Measurements from ENCODE around the gene CMIP.

Gene CMIP

DNA sequence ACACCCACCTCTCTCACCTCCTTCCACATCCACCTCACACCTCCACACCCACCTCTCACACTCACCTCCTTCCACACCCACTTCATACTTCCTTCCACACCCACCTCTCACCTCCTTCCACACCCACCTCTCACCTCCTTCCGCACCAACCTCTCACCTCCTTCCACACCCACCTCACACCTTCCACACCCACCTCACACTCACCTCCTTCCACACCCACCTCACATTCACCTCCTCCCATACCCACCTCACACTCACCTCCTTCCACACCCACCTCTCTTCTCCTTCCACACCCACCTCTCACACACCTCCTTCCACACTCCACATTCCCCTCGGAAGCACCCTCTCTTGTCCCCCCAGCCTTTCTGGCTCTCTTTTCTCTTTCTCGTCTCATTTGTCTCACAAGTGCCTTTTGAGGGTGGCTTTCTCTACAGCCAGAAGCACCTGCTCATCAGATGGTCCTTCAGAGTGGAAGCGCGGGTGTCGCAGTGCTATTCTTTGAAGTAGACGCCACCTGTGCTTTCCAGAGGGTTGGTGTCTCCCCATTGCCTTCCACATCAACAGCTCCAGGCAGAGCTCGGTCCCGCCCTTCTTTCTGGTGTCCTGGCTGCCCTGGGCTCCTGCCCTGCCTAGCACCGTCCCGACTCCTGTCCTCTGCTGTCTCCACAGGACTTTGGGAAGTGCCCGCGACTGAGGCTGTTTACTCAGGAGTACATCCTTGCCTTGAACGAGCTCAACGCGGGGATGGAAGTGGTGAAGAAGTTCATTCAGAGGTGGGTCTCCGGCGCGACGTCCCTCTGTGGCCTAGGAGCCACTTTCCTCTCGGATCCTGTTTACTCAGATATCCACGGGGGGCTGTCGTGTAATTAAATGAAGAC lies 225.1 kb downstream of the CMIP start:
- TF ChIP-seq, protein P1, sequence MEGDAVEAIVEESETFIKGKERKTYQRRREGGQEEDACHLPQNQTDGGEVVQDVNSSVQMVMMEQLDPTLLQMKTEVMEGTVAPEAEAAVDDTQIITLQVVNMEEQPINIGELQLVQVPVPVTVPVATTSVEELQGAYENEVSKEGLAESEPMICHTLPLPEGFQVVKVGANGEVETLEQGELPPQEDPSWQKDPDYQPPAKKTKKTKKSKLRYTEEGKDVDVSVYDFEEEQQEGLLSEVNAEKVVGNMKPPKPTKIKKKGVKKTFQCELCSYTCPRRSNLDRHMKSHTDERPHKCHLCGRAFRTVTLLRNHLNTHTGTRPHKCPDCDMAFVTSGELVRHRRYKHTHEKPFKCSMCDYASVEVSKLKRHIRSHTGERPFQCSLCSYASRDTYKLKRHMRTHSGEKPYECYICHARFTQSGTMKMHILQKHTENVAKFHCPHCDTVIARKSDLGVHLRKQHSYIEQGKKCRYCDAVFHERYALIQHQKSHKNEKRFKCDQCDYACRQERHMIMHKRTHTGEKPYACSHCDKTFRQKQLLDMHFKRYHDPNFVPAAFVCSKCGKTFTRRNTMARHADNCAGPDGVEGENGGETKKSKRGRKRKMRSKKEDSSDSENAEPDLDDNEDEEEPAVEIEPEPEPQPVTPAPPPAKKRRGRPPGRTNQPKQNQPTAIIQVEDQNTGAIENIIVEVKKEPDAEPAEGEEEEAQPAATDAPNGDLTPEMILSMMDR (IDR thresholded peaks at IDR 0.05), result no peak

DNA sequence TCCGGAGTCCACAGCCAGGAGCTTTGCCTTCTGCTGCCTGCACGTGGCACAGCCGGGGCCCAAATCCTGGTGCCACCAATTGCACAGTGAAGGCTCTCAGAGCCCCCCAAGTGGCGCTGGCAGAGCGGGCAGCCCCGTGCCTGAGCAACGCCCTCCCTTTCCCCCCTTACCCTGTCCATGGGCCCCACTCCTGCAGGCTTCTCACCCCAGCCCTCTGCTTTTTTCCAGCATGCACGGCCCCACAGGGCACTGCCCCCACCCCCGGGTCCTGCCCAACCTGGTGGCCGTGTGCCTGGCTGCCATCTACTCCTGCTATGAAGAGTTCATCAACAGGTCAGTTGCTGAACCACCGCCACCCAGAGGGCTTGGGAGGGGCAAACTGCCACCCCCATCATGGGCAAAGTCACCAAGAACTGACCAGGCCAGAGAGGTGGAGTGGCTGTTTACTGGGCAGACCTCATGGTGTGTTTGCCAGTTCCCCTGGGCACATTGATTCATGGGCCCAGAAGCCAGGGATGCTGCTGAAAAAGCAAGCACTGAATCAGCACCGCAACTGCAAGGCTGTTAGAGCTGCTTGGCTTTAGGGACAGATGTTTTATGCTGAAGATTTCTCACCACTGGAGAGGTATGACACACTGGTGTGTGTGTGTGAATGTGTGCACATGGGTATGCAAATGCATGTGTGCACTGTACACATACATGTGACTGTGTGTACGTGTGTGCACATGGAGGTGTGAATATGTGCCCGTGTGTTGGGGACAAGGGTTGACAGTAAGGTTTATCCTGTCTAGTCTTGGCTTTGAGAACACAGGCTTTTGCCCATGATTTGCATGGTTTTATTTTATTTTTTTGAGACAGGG lies 227.4 kb downstream of the CMIP start:
- TF ChIP-seq, protein P1 (IDR thresholded peaks at IDR 0.05), result no peak

DNA sequence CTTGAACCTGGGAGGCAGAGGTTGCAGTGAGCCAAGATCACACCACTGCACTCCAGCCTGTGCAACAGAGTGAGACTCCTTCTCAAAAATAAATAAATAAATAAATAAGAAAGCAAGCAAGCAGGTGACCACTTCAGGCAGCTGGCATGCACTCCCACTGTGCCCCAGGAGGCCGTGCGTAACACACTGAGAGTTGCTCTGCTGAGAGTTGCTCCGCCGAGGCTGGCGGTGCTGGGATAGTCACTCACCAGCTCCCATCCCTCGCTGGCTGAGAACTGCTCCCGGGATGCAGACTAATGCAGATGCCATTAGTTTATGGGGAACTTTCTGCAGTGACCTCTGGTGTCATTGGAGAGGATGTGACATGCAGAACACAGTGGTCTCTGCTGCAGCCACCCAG lies 228.8 kb downstream of the CMIP start:
- TF ChIP-seq, protein P1 (IDR thresholded peaks at IDR 0.05), result no peak

DNA sequence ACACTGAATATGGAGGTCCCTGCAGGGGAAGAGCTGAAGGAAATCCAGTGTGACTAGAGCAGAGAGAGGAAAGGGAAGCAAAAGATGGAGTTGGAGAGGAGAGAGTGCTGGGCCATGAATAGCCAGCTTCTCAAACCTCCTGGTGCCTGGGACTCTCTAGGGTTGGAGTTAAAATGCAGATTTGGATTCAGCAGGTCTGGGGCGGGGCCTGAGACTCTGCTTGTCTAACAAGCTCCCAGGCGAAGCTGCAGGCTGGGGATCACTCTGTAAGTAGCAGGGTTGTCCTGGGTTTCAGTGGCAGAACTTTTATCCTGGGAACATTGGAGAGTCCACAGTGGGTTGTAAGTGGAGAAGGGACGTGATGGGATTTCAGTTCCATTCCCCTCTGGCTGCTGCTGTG lies 231.1 kb downstream of the CMIP start:
- TF ChIP-seq, protein P1 (IDR thresholded peaks at IDR 0.05), result no peak

DNA sequence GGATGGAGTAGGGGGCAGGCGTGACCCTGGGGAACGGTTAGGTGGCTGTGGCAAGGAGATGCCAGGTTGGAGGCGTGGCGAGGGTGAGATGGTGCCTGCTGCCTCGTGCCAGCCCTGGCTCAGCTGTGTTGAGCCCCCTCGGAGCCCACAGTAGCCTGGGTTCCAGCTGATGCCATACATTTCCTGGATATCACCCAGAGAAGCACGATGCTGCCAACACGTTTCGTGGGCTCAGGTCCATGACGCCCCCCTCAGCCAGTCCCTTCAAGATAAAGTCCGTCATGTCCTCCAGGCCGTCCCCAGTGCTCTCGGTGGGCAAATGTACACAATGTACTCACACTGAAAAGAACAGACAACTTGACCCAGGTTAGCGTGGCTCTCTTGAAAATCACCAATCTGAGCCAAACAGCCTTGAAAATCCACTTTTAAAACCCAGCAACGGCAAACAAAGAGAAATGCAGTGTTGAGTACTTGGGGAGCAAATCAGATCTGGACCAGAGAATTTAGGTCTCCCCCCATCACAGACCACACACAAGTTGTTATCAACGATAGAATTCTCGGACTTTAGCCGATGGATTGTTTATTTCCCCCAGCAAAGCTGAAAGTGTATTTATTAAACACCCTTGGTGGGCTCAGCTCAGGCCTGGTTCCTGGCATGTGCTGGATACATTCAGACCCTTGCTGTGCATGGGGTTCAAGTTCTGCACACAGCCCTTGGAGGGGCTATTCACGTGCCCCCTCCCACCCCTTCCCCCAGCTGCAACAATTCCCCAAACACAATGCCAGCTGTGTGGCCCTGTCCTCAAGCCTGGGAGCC lies 231.7 kb downstream of the CMIP start:
- TF ChIP-seq, protein P1 (IDR thresholded peaks at IDR 0.05), result no peak

DNA sequence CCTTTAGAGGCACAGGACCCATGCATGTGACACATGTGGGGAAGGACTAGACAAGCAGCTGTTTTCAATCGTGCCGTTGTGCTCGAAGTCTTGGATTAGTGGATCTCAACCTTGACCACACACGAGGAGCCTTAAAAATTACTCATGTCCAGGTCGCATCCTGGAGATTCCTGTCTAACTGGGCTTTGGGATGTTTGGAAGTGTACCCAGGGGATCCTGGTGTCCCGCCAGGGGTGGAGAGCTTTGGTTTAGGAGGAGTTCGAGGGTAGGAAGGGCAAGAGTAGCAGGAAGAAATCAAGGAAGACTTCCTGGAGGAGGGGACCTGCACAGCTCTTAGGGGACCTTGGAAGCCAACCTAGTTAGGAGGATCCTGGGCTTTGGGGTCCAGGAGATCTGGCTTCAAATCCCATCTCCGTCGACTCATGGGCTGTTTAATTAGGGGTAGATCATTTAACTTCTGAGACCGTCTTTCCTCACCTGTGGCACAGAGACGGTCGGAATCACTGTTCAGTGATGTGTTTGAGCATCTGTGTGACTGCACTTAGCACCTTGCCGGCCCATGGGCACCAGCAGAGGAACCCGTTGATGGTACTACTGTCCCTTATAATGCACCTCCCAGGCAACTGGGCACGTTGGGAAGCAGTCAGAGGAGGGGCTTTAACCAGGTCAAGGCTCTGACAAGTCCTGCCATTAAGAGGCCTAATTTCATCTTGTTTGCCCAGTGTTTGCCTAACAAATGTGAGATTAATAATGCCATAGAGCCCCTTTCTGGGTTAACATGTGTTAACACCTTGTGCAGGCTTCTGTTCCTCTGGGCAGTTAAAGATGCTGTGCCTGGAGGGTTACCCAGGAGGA lies 232.5 kb downstream of the CMIP start:
- TF ChIP-seq, protein P1 (IDR thresholded peaks at IDR 0.05), result no peak

All from LNCAP (cell line).